GOT3 (cell line): Measurements from ENCODE around the gene HOXD8.

Experiments used
- DNase-seq: peaks from one replicate; lab custom pipeline; 2025; ENCODE audit warnings: mixed read lengths; lab: John Stamatoyannopoulos, UW

HOXD8 gene

DNA sequence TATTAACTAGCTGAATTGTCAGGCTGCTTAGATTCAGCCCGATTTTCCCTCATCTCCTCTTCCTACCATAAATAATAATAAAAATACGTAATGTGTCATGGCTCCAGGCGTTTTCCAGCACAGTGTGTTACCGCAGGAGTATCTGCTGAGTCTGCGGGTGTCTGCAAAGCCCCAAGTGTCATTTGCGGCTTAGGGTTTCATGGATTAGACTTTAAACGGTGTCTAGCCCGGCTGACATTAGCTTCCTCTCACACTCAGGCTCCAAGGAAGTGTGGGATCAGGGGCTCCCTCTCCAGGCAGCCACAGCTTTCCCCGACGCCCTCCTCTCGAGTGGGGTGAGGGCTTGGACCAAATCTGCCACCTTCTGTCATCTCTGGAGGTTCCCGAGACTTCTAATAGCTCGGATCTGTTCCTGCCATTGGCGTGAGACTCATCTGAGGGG lies 44.9 kb downstream of the HOXD8 start:
- DNase-seq: no peak

- no peak for DNase-seq
Observed at GRCh38 chr2:176174824-176175708, 45.6 kb downstream of the HOXD8 start.

DNA sequence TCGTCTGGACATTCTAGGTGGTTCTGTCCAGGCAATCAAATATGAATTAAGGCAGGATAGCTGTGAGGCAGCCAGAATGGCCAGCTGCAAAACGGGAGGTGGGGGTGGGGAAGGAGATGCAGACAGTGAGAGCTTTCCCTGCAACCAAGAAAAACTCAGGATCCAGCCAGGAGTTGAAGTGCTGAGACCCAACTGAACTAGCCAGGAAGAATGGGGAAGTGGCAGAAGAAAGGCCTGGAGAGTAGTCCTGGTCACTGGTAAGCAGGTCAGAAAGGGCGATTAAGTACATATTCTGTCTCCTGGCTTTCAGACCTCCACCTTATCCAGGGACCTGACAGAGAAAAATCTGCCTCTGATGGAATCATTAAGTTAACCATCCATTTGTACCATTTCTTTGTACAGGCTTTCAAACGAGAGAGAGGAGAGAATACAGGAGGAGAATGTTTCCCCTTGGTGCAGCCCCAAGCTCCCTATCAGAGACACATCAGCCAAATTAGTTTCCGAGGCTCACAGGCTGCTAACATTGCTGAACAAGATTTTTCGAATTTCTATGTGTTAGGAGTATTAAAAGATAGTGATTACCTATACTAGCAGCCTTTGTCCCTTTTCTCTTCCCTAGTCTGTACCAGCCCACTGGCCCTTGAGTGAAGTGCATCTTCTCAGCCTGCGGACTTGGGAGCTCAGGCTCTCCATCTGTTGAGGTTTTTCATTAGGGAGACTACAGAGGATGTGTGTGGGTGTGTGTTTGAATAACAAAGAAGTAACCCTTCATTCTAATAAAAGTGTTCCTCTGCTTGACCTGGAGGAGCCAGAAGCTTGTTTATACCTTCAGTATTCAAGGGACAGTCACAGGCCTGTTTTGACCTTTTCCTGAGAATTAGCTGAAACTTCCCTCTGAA lies 46.5 kb downstream of the HOXD8 start:
- DNase-seq: no peak

- no peak for DNase-seq
Observed at GRCh38 chr2:176177580-176178037, 48.1 kb downstream of the HOXD8 start.

DNA sequence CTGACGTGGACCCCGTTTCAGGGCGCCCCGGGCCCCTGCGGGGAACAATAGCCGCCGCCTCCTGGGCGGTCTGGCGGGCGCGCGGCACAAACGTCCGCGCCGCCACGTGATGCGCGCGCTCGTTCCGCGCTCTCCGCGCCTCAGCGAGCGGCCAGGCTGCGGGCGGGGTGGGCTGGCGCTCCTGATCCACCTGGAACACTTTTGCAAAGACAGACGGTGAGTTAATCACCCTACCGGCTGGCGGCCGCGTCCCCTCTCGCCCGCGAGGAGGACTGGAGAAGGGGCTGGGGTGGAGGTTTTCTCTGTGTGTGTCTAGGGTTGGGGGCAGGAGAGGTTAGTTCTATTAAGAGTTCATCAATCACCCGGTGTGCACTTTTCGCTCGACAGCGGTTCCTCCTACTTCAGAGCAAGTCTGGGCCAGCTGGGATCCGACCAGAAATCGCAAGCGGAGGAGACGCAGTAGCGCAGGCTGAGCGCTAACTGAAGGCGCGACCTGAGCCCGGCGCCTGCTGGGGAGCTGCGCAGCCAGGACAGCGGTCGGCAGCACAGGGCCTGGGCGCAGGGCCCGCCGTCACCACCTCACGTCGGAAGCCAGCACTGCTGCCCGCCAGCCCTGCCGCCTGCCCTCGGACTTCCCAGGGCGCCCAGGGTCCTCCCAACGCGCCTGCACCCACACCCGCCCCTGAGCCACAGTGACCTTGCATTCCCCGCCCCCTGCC lies 48.7 kb downstream of the HOXD8 start:
- no peak for DNase-seq

DNA sequence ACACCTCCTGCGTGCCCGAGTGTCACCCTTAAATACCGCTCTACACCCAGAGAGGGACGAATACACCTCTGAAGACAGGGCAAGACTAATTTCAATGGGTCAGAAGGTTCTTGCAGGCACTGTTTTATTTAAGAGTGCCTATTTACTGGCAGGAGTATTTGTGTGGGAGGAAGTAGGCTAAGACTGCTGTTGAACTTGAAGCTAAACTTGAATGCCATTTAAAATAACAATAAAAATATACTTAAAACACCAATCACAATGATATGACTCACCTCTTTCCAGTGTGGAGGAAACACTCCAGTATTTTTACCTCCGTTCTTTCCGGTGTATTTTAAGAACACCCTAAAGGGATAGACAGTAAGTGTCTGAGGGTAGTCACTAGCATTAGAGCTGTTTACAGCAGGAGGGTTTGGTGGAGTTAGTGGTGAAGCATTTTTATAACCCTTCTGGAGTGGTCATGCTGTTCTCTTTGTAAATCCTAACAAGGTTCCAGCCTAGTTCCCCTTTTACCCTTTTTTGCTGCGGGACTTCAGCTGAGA lies 49.3 kb downstream of the HOXD8 start:
- DNase-seq: no peak

- DNase-seq: no peak
Observed at GRCh38 chr2:176181551-176181950, 52.0 kb downstream of the HOXD8 start.
